Astrocyte of the cerebellum (primary cell): ENCODE results near the gene PPAN.

Experiments used
- DNase-seq: peaks from one replicate; pipeline ENCODE4 v3.0.0-alpha.2; 2011; ENCODE audit warnings: low read depth
- H3K4me3 ChIP-seq: 2 replicates; pipeline ENCODE4 v1.5.1; 2011; ENCODE audit warnings: mild to moderate bottlenecking, low read depth, low read length, moderate library complexity
- in situ Hi-C: cut with HindIII; loops from 2 replicates; pipeline ENCODE4 v1.10.0; 2017; ENCODE audit warnings: low sequenced_read_pairs
- TF ChIP-seq, protein P1 (sequence below): IDR thresholded peaks from 2 replicates; pipeline ENCODE4 v1.5.1; 2012; ENCODE audit warnings: low read length, low read depth, moderate library complexity, mild to moderate bottlenecking; ENCODE audit errors: missing control alignments

Gene PPAN

DNA sequence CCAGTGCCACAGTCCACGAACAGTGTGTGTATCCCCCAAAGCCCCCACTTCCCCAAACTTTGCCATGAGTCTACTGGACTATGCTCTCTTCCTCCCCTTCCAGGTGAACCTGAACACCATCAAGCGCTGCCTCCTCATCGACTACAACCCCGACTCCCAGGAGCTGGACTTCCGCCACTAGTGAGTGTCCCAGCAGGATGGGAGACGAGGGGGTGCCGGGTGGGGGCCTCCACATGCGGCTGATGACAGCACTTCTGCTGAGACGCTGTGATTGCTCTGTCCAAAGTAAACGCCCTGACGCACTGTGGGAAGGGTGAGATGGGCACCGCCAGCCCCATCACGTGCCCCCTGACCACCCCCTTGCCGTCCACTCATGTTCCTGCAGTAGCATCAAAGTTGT lies 3.4 kb downstream of the PPAN start:
- in situ Hi-C loops = no loop called here
- no peak for DNase-seq
- H3K4me3 ChIP-seq = no peak overlapping the region
- TF ChIP-seq, protein P1, sequence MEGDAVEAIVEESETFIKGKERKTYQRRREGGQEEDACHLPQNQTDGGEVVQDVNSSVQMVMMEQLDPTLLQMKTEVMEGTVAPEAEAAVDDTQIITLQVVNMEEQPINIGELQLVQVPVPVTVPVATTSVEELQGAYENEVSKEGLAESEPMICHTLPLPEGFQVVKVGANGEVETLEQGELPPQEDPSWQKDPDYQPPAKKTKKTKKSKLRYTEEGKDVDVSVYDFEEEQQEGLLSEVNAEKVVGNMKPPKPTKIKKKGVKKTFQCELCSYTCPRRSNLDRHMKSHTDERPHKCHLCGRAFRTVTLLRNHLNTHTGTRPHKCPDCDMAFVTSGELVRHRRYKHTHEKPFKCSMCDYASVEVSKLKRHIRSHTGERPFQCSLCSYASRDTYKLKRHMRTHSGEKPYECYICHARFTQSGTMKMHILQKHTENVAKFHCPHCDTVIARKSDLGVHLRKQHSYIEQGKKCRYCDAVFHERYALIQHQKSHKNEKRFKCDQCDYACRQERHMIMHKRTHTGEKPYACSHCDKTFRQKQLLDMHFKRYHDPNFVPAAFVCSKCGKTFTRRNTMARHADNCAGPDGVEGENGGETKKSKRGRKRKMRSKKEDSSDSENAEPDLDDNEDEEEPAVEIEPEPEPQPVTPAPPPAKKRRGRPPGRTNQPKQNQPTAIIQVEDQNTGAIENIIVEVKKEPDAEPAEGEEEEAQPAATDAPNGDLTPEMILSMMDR = no peak

DNA sequence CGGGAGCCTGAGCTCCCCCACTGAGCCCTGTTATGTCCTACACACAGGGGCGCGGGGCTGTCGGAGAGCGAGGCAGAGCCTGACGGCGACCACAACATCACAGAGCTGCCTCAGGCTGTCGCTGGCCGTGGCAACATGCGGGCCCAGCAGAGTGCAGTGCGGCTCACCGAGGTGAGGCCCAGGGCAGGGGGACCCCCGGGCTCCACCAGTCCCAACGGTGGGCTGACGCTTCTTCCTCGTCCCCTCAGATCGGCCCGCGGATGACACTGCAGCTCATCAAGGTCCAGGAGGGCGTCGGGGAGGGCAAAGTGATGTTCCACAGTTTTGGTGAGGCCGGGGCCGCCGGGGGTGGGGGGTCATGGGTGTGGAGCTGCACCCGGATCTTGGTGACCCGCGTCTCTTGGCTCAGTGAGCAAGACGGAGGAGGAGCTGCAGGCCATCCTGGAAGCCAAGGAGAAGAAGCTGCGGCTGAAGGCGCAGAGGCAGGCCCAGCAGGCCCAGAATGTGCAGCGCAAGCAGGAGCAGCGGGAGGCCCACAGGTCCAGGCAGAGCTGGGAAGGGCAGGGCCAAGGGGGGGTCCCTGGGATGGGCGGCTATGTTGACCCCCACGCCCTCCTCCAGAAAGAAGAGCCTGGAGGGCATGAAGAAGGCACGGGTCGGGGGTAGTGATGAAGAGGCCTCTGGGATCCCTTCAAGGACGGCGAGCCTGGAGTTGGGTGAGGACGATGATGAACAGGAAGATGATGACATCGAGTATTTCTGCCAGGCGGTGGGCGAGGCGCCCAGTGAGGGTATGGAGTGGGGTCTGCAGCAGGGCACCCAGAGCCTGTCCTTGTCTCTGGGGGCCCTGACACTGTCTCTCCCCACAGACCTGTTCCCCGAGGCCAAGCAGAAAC lies 4.2 kb downstream of the PPAN start:
- DNase-seq = no peak
- TF ChIP-seq, protein P1 = no peak
- in situ Hi-C loops = no loop called here

DNA sequence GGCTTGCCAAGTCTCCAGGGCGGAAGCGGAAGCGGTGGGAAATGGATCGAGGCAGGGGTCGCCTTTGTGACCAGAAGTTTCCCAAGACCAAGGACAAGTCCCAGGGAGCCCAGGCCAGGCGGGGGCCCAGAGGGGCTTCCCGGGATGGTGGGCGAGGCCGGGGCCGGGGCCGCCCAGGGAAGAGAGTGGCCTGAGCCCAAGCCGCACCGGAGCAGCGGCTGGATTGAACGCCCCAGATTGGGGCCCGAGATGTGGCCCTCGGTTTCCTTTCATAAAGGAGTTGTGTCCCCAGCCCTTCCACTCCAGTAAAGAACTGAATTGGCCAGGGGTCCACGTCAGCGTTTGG lies 4.8 kb downstream of the PPAN start:
- in situ Hi-C loops = no loop called here
- TF ChIP-seq, protein P1 = no peak
- no peak overlapping the region for H3K4me3 ChIP-seq
- DNase-seq = no peak

More for the DNA sequence above, 4.2 kb downstream of the PPAN start:
- H3K4me3 ChIP-seq = no peak overlapping the region

DNA sequence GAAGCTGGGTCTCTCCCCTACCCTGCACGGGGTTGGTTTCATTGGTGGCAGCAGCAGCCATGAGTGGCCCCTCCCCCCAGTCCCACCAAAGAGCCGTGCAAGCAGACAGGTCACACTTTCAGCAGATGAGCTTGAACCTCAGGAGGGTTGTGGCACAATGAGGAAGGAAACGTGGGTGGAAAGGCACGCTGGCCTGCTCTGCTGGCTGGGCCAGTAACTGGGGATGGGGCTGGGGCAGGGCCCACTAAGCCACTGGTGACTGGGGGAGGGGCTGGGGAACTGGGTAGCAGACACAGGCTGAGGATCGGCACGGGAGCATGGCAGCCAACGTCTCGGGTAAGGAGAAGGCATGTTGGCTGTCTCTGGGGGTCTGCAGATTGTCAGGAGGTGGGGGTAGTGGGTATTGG lies 5.2 kb downstream of the PPAN start, which contains the start of gene P2RY11:
P2RY11 (plus strand) TSS at position 289 of the 407 bp plus-strand sequence; CDS start at position 318, 29 bp downstream.
- TF ChIP-seq, protein P1 = no peak
- DNase-seq = no peak
- in situ Hi-C loops = no loop called here
- H3K4me3 ChIP-seq = no peak within 1 kb of the TSS

DNA sequence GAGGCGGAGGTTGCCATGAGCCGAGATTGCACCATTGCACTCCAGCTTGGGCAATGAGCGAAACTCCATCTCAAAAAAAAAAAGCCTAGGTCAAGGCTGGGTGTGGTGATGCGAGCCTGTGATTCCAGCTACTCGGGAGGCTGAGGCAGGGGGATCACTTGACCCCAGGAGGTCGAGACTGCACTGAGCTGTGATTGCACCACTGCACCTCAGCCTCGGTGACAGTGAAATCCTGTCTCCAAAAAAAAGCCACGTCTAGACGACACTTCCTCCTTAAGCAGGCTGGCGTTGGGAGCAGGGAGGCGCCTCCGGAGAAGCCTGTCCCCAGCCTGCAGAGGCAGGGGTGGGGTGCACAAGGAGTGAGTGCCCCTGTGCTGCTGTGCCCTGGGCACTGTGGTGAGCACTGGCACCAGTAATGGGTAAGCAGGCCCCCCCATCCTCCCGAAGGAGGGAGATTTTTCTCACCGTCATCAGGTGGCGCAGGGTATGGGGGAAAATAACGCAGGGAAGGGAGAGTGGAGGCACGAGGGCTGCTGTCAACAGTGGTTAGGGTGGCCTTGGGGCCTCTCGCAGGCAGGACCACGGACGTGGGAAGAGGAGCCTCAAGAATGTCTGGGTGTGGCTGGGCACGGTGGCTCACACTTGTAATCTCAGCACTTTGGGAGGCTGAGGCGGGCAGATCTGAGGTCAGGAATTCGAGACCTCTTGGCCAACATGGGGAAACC lies 6.0 kb downstream of the PPAN start:
- no peak overlapping the region for H3K4me3 ChIP-seq
- in situ Hi-C loops = no loop called here
- DNase-seq = no peak
- TF ChIP-seq, protein P1 = no peak

DNA sequence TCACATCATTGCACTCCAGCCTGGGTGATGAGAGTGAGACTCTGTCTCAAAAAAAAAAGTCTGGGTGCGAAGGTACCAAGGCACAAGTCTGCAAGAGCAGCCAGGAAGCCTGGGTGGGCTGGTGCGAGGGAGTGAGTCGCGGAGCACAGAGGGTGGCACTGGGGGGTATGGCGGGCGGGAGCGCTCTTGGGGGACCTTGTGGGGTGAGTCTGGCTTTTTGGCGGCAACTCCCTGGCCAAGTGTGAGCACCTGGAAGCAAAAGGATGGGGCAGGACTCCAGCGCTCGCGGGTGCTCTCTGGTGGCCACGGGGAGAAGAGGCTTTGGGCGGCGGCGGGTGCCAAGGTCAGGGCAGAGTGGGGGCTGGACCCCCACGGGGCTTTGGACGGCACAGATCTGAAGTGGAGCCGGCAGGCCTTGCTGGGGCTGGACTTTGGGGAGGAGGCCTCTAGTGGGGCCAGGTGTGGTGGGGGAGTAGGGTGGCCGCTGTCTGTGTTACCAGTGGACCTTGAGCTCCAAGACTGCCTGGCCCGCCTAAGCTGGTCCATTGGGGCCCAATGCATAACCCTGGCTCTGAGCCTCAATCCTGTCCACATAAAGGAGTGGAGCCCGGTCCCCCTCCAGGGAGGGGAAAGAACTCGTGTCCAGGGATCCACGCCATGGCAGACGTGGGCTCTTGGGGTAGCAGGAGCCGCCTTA lies 6.9 kb downstream of the PPAN start:
- DNase-seq = no peak
- H3K4me3 ChIP-seq = no peak overlapping the region
- in situ Hi-C loops = no loop called here
- TF ChIP-seq, protein P1 = peak; percentile 68
